A549 (cell line): ENCODE measurements around the gene ZNF446.
"Not testable (repeated sequence)": the region's sequence is repeated elsewhere in the genome, so short reads cannot be mapped to it uniquely, and the experiment has no call there.

Source experiments
- BCL3 ChIP-seq: fragments of >200 bp; sonication (Bioruptor Twin); formaldehyde crosslinking; IDR thresholded peaks from 3 replicates; pipeline ENCODE4 v1.6.1; 2016
- CHD2 ChIP-seq: fragments of 150-350 bp; IDR thresholded peaks from 2 replicates; pipeline ENCODE4 v1.6.1; 2014; ENCODE audit warnings: low read length; ENCODE audit not compliant: partially characterized antibody
- CTCF ChIP-seq: fragments of >200 bp; sonication (Bioruptor Twin); formaldehyde crosslinking; IDR thresholded peaks from 3 replicates; pipeline ENCODE4 v1.5.1; 2016
- EP300 ChIP-seq, 2 experiments: fragments of >200 bp; sonication (Bioruptor Twin); formaldehyde crosslinking; IDR thresholded peaks; 2 replicates in 1 of 2; 3 replicates in 1 of 2; pipeline ENCODE4 v1.6.1; 2016 to 2017
- ESRRA ChIP-seq: fragments of 150-350 bp; IDR thresholded peaks from 2 replicates; pipeline ENCODE4 v1.6.1; 2014; ENCODE audit warnings: mild to moderate bottlenecking, low read length, borderline replicate concordance
- KDM1A ChIP-seq: fragments of 200-600 bp; sonication (generic); IDR thresholded peaks from 2 replicates; pipeline ENCODE4 v1.6.1; 2016; ENCODE audit warnings: low read depth, mild to moderate bottlenecking
- KDM5A ChIP-seq: fragments of 200-600 bp; sonication (generic); IDR thresholded peaks from 2 replicates; pipeline ENCODE4 v1.6.1; 2016; ENCODE audit warnings: antibody characterized with exemption, mild to moderate bottlenecking
- MAX ChIP-seq: IDR thresholded peaks from 2 replicates; pipeline ENCODE4 v1.6.1; 2012
- MYC ChIP-seq: IDR thresholded peaks from 2 replicates; pipeline ENCODE4 v1.6.1; 2012; ENCODE audit warnings: mild to moderate bottlenecking, inconsistent platforms, low read length, improper control_type of control experiment, borderline replicate concordance
- PBX3 ChIP-seq: IDR thresholded peaks from 2 replicates; pipeline ENCODE4 v1.6.1; 2012
- POLR2A ChIP-seq: IDR thresholded peaks from 2 replicates; pipeline ENCODE4 v1.6.1; 2012; ENCODE audit warnings: mild to moderate bottlenecking, low read length
- REST ChIP-seq: fragments of 200-600 bp; sonication (generic); IDR thresholded peaks from 2 replicates; pipeline ENCODE4 v1.6.1; 2016; ENCODE audit warnings: antibody characterized with exemption, mild to moderate bottlenecking, moderate library complexity

GRCh38 chr19:58442986-58443385, 33.2 kb upstream of the ZNF446 start:
- not testable (repeated sequence) for TF ChIP-seq EP300 (IDR thresholded peaks at IDR 0.05); KDM5A; CHD2; MYC; ESRRA; REST; MAX; CTCF; BCL3; PBX3; KDM1A; POLR2A
